Measurements from ENCODE around the gene AIFM3. TPM values are rescaled to one million over a fixed set of nuclear protein-coding genes. Genes with fewer than 3 reads are reported as not detected.

AIFM3 gene
- total and polyA plus RNA-seq, 2 of the 13 experiments (the other 11 are each of a cell fraction or from before 2014, with no cell fraction given) = 9.0 to 15.3 TPM

- ChIA-PET POLR2A (no interaction called here), CTCF (ENCODE audit: low intra/inter-chr PET ratio, low total read pairs) (no interaction called here)
- whole genome bisulfite sequencing (ENCODE audit: low lambda C conversion rate) = 98% methylated on average over 9 of the region's 23 CpGs
- no peaks in the 10 kb centered on the region for H3K9me3 ChIP-seq (ENCODE audit: low read length)
- H3K36me3 ChIP-seq (replicated peaks in 1 of 2; ENCODE audit: control insufficient read depth in 1 of 2, insufficient read depth in 2 of 2, low read length in 2 of 2) = peaks cover 9 to 49% of the 10 kb centered on the region in 2 experiments
- no peak overlapping the region for H3K4me3 ChIP-seq (replicated peaks in 1 of 3; ENCODE audit: insufficient read depth in 1 of 3, low read depth in 2 of 3, low read length in 3 of 3)
- H3K4me1 ChIP-seq (ENCODE audit: insufficient read depth, low read length) = peaks cover 4% of the 10 kb centered on the region
- H3K4me2 ChIP-seq (ENCODE audit: low read depth, low read length) = no peak overlapping the region
- no peaks in the 10 kb centered on the region for H4K20me1 ChIP-seq (ENCODE audit: insufficient read depth, low read length)
- intact Hi-C loops (cut with micrococcal nuclease; ENCODE audit: unreplicated experiment) = no loop called here
- in situ Hi-C loops (cut with HindIII; ENCODE audit: extremely low pct_ligation_motif_present, low pct_unique_long_range_greater_than_20kb) = no loop called here
- ATAC-seq (no peak), DNase-seq (ENCODE audit: low spot score) (no peak), FAIRE-seq (no peak)
- H3K79me2 ChIP-seq (ENCODE audit: insufficient read depth, low read length) = peaks cover 3% of the 10 kb centered on the region
- no TSS peak for BruUV-seq (replicated peaks)
- H2AFZ ChIP-seq (ENCODE audit: low read length) = no peak overlapping the region
- H3K9ac ChIP-seq (ENCODE audit: insufficient read depth, low read depth, low read length) = no peak overlapping the region
- TF ChIP-seq MAFF (IDR thresholded peaks at IDR 0.05; ENCODE audit: low read depth, low read length) (no peak), ETV6 (CRISPR knock-in tag; conservative IDR thresholded peaks at IDR 0.05) (no peak), SETDB1 (CRISPR knock-in tag; IDR thresholded peaks at IDR 0.05; ENCODE audit: borderline replicate concordance) (no peak), ZNF607 (CRISPR knock-in tag; IDR thresholded peaks at IDR 0.05; ENCODE audit: borderline replicate concordance) (no peak), CCAR2 (optimal IDR thresholded peaks at IDR 0.05; ENCODE audit: low read depth, low read length) (no peak), ZFP90 (CRISPR knock-in tag; IDR thresholded peaks at IDR 0.05; ENCODE audit: borderline replicate concordance) (no peak), RBM22 (optimal IDR thresholded peaks at IDR 0.05; ENCODE audit: low read length) (no peak), RARG (CRISPR knock-in tag; IDR thresholded peaks at IDR 0.05; ENCODE audit: low read depth) (no peak), AGO1 (IDR thresholded peaks at IDR 0.05; ENCODE audit: low read depth, low read length, poor library complexity, severe bottlenecking) (no peak), ZBTB7A (CRISPR knock-in tag; IDR thresholded peaks at IDR 0.05) (no peak), KDM5A (IDR thresholded peaks at IDR 0.05; ENCODE audit: borderline replicate concordance, low read length) (no peak), RFXANK (CRISPR knock-in tag; IDR thresholded peaks at IDR 0.05) (no peak)
- TF ChIP-seq, protein P1, sequence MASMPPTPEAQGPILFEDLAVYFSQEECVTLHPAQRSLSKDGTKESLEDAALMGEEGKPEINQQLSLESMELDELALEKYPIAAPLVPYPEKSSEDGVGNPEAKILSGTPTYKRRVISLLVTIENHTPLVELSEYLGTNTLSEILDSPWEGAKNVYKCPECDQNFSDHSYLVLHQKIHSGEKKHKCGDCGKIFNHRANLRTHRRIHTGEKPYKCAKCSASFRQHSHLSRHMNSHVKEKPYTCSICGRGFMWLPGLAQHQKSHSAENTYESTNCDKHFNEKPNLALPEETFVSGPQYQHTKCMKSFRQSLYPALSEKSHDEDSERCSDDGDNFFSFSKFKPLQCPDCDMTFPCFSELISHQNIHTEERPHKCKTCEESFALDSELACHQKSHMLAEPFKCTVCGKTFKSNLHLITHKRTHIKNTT (CRISPR knock-in tag; IDR thresholded peaks at IDR 0.05) = no peak
- TF ChIP-seq, protein P2, sequence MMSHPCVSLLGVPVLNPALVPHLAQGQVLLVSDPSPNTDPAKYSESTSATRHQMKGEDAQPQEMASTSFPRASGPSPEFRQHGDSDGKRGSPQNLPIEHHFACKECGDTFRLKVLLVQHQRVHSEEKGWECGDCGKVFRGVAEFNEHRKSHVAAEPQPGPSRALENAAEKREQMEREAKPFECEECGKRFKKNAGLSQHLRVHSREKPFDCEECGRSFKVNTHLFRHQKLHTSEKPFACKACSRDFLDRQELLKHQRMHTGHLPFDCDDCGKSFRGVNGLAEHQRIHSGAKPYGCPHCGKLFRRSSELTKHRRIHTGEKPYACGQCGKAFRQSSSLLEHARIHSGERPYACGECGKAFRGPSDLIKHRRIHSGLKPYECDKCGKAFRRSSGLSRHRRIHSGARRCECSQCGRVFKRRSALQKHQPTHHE (CRISPR knock-in tag; IDR thresholded peaks at IDR 0.05; ENCODE audit: borderline replicate concordance) = no peak
- TF ChIP-seq, protein P3, sequence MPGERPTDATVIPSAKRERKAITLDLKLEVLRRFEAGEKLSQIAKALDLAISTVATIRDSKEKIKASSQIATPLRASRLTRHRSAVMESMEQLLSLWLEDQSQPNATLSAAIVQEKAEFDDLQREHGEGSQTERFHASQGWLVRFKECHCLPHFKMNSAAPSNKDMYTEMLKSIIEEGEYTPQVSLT (CRISPR knock-in tag; IDR thresholded peaks at IDR 0.05; ENCODE audit: borderline replicate concordance, low read depth) = no peak
- H3K27ac ChIP-seq (ENCODE audit: extremely low read length, insufficient read depth, low read length) = no peak overlapping the region
- H3K27me3 ChIP-seq (ENCODE audit: control insufficient read depth in 1 of 2, insufficient read depth in 2 of 2, low read length in 2 of 2) = no peaks in the 10 kb centered on the region
These were observed 28.4 kb downstream of the AIFM3 start for GRCh38 chr22:20995329-20996030.
